GM18519 (cell line): ENCODE results near the gene ACP7.
"Not testable (repeated sequence)": the region's sequence is repeated elsewhere in the genome, so short reads cannot be mapped to it uniquely, and the experiment has no call there.

ENCODE experiments used
- ATAC-seq: cut with Tn5 transposase; IDR thresholded peaks from one replicate; pipeline ENCODE4 v1.9.1; 2021; ENCODE audit warnings: mild to moderate bottlenecking, moderate library complexity; ENCODE audit not compliant: unreplicated experiment, low FRiP score

ACP7 gene

DNA sequence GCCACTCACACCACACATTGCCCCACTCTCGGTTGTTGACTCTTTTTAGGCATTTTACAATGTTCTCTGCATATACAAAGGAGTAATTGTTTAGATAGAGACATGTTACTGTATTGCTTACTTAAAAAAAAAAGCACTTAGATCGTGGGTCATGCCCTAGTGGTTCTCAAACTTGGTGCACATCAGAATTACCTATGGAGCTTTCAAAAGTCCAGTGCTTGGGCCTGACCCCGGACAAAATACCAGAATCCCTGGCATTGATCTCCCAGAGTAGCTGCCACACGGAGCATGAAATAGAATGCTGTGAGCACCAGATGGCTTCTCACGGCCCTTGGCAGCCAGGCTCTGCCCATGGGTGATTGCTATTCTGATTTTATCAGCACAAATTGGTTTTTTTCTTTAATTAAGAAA, 20.0 kb downstream of the ACP7 start:
- no peak for ATAC-seq

DNA sequence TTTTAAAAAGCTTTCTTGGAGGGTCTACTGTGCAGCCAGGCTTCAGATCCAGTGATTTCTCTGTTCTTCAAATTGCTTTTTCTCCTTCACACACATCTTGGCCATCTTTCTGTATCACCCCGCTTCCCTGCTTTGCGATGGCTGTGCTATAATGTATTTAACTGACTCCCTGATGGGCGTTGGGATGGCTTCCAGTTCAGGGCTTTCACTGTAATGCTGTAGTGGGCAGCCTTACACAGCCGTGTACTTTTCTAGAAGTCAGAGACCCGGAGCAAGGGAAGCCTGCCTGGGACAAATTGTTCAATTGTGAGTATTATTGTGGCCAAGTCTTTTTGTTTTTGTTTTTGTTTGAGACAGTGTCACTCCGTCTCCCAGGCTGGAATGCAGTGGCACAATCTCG, 22.0 kb downstream of the ACP7 start:
- ATAC-seq: no peak

DNA sequence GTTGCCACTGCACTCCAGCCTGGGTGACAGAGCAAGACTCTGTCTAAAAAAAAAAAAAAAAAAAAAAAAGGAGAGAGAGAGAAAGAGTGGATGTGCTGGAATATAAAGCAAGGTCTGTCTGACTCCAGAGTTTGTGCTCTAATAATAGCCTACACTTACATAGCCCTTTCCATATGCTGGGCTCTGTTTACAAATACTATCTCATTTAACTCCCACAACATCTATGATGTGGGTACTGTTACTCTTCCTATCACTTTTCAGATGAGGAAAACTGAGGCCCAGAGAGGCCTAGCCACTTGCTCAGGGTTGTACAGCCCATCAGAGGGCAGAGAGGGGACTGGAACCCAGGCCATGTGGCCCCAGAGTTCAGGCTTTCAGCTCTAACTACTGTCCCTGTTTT, 25.5 kb downstream of the ACP7 start:
- no peak for ATAC-seq

DNA sequence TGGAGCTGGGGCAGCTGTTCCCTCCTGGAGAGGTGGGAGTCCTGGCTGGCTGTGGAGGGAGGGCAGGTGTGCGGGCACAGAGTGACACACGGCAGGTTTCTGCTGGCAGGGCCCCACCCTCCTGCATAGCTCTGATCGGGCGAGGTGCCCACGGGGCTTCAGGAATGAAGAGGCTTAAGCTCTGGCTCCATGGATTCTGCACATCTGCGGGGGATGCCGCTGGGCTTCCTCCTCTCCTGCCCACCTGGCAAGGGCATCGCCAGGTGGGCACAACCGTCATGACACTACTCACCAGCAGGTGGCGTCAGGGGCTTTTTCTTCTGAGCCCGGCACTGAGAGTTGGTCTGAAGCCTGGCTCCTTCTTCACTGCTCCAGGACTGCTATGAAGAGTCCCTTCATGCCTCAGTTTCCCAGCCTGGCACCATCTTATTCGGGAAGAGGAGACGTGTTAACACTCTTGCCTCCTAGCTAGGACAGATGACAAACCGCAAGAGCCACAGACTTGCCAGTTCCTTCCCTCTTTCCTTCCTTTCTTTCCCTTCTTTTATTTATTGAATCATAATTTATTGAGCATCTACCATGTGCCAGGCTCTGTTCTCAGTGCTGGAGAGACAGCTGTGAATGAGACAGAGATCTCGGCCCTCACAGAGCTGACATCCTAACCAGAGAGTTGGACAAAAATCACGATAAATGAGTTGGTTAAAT, 26.2 kb downstream of the ACP7 start:
- no peak for ATAC-seq

DNA sequence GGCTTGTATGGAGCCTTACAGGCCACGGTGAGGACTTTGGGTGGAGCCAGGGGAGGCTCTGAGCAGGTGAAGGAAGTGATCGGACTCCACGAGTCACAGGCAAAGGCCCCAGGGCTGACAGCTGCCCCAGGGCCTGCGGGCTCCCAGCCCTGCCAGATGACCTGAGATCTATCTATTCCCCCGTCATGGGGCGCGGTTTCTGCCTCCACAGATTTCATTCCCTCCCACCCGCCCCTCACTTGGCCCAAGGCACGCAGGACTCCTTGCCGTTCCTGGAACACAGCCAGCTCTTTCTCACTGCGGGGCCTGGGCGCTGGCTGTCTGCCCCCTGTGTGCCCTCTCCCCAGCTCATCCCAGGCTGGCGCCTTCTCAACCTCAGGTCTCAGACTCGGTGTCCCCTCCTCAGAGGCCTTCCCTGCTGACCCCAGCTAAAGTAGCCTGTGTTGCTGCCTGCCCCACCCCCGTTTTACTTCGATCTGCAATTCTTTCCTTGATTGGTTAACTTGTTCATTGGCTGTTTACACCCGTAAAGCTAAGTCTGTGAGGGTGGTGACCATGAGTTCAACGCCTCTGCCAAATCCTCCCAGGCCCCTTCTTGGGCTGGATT, 27.5 kb downstream of the ACP7 start:
- no peak for ATAC-seq

DNA sequence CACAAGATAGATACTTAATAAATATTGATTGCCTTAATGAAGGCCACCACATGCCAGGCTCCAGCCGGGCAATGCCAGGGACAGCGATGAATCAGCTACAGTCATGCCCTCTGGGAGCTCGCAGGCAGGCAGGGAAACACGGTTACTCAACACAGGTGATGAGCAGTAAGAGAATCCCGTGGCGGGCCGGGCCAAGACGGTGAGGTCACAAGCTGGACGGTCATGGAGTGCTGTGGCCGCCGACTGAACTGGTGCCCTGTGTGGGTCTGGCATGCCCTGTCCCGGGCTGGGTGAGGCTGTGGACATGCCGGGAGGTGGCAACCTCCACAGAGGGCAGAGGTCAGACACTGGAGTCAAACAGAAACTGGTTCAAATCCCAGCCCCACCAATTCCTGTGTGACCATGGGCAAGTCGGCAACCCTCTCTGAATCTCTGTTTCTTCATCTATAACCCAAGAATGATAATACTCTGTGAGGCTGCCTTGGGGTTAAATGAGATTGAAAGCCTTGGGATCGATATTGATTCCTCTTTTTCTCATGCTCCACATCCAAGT, 28.2 kb downstream of the ACP7 start:
- ATAC-seq: no peak

DNA sequence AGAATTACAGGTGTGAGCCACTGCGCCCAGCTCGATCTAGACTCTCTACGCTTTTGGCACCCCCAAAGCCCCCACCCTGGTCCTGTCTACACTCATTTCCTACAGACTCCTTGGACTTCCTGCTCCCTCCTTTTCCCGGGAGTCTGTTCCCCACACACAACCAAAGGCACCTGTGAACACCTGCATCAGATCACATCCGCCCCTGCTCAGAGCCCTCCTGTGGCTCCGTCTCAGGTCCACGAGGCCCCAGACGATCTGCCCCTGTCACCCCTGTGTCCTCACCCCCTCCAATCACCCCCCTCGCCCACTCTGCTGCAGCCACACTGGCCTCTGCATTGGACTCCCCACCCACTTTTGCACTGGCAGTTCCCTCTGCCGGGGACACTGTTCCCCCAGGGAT, 29.0 kb downstream of the ACP7 start:
- ATAC-seq: no peak

DNA sequence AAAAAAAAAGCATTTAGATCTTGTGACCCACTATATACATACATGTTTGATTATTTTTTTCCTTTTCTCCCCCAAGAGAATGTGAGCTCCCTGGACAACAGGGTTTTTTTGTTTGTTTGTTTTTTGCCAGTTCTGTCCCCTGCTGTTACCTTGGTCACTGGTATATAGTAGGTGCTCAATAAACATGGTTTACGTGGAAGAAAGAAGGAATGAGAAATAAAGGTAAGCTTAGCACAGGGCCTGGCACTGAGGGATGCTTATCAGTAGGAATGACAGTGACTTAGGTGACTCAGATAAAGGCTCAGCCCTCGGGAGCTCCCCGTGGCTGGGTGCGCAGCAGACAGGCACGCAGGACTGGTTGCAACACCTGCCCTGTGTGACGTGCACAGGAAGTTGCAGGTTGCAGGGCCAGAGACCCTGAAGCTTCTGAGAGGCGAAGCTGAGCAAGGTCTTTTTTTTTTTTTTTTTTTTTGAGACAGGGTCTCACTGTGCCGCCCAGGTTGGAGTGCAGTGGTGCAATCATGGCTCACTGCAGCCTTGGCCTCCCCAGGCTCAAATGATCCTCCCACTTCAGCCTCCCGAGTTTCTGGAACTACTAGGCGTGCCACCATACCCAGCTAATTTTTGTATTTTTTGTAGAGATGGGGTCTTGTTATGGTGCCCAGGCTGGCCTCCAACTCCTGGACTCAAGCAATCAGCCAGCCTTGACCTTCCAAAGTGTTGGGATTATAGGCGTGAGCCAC, 31.1 kb downstream of the ACP7 start:
- ATAC-seq: no peak

DNA sequence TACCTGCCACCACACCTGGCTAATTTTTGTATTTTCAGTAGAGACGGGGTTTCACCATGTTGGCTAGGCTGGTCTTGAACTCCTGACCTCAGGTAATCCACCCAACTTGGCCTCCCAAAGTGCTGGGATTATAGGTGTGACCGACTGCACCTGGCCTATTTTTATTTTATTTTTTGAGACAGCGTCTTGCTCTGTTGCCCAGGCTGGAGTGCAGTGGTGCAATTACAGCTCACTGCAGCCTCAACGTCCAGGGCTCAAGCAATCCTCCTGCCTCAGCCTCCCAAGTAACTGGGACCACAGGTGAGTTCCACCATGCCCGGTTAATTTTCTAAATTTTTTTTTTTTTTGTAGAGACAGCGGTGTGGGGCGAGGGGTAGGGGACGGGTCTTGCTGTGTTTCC, 32.9 kb downstream of the ACP7 start:
- not testable (repeated sequence) for ATAC-seq

DNA sequence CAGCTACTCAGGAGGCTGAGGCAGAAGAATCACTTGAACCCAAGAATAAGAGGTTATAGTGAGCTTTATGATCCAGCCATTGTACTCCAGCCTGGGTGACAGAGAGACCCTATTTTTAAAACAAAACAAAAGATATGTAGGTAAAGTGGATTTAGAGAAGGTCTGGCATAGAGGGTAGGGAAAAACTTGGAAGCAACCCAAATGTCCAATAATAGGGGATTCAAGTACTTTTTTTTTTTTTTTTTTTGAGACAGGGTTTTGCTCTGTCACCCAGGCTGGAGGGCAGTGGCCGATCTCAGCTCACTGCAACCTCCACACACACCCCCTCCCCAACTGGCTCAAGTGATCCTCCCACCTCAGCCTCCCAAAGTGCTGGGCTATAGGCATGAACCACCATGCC, 35.7 kb downstream of the ACP7 start:
- ATAC-seq: no peak

DNA sequence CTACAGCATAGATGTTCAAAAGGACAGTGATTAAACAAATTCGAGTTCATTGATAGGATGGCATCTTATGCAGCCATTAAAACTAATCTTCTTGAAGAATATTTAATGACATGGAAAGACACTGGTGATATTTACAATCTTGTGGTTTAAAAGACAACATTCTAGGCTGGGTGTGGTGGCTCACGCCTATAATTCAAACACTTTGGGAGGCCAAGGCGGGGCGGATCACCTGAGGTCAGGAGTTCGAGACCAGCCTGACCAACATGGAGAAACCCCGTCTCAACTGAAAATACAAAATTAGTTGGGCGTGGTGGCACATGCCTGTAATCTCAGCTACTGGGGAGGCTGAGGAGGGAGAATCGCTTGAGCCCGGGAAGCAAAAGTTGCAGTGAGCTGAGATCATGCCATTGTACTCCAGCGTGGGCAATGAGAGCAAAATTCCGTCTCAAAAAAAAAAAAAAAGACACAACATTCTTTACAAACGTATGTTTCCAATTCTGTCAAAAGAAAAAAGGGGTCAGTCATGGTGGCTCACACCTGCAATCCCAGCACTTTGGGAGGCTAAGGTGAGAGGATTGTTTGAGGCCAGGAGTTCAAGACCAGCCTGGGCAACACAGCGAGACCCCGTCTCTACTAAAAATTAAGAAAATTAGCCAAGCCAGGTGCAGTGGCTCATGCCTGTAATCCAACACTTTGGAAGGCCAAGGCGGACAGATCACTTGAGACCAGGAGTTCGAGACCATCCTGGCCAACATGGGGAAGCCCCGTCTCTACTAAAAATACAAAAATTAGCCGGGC, 39.0 kb downstream of the ACP7 start:
- no peak for ATAC-seq

DNA sequence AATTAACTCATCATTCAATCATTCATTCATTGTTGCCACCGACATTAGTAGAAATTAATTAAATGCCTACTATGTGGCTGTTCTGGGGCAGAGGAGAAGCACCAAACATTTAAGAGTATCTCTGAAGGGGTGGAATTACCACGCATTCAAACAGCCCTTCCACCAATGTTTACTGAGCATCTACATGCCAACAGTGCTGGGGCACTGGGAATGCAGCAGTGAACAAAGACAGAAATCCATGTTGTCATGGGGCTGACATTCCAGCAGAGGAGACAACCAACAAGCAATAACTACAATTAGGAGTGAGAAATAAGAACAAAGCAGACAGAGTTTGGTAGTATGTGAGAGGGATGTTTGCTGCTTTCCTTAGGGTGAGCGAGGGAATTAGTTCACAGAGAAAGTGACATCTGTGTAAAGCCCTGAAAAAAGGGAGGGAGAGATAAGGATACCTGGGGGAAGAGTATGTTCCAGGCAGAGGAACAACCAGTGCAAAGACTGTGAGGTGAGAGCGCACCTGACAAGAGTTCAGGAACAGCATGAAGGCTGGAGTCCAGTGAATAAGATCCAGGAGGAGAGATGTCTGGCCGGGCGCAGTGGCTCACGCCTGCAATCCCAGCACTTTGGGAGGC, 40.1 kb downstream of the ACP7 start:
- ATAC-seq: no peak

DNA sequence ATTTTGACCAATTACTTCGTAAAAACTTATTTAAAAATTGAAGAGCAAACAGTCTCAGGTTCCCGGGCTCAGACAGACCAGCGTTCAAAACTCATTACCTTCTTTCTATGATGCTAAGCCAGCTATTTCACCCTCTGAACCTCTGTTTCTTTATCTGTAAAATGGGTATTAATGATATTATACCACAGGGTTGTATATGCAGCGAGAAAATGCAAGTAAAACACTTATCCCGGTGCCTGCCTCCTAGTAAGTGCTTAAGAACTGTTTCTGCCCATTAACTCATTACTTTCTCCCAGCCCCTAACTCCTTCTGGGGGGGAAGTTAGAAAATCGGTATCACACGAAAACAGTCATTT, 41.0 kb downstream of the ACP7 start:
- no peak for ATAC-seq

DNA sequence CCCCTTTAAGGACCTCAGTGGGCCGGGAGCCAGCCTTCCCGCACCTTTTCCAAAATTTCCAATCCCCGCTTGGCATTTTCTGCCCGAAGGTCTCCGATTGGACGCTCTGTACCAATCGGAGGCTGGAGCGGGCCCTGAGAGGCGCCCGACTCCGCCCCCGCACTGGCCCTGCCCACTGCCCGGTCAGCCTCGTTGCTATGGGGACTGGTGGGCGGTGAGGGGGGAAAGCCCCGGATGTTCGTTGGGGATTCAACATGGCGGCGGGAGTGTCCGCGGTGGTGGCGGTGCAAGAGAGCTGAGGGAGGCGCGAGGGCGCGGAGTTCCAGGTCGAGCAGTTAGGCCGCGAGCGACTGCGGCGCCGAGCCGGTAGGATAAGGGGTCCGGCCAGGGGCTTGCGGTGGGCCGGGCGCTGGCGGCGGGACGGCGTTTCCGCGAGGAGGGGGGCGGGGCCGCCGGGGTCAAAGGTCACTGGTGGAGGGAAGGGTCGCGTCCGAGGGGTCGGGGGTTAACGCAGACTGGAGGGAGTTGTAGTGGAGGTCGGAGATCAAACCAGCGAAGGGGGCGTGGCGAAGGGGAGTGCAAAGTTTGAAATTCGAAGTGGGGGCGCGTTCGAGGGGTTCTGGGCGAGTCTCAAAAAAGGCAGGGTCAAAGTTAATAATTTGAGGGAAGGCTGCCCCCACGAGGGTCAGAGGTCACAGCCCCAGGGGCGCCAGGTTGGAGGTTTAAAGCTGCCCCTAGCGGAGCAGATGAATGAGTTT, 41.6 kb downstream of the ACP7 start, which contains the start of gene PAK4:
Gene PAK4 (plus strand): TSS at position 233 of the 758 bp plus-strand sequence. CDS start 43,768 bp downstream, outside the sequence.
- peak; percentile 66 for ATAC-seq

DNA sequence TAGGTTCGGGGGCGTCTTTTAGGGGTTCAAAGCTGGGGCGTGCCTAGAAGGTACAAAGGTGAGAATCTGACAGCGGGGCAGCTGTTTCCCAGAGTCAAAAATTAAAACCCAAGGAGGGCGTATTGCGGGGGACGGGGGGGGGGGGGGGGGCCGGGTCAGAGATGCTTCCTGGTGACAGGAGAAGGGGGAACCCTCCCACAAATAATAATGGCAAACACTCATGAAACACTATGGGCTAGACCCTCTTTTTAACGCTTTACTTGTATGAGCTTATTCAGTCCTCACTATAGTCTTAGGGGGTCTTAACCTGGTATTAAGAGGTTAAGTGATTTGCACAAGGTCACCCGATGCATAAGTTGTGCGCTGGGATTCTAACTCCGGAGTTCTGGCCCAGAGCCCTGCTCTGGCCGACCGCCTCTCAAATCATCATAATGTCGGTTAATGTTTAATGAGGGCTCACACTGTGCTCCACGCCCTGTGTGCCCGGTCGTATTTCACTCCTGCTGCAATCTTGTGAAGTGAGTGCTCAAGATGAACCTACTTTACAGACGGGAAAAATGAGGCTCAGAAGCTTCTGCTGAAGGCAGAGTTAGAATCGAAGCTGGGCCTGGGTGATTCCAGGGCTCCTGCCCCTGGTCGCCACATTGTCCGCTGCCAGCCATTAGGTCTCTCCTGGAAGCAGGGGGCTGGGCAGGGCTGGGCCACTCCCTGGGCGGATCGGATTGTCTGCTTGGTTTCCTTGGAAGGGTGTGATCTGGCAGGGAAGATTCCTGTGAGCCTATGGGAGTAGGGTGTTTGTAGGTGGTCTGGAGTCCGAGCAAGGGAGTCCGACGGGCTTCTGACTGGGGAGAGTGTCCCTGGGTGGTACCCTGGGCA, 42.4 kb downstream of the ACP7 start:
- ATAC-seq: no peak

DNA sequence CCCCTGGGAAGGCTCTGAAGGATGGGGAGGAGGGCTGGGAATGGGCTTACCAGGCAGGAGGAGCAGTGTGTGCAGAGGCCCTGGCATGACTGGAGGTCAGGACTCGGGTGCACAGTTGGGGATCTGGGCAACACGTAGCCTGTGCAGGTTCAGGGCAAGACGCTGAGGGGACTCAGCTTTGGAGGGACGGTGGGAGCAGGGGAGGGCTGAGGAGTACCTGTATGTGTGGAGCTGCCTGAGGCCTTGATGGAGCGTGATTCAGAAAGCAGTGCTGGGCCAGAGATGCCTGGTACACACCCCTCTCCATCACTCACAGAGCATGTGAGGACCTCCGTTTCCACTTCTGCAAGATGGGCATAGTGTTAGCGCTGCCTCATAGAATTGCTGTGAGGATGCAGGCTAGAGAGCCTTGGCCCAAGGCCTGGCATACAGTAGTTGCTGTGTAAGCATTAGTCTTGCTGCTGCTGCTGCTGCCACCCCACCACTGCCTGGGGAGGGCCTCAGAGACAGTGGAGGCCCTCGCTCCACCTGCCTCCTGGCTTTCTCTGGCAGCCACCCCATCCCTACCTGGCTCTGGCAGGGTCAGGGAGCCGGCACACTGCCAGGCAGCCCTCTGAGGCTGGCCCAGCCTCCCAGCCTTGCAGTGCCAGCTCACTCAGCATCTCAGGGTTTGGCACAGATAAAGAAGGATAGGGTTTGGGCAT, 43.8 kb downstream of the ACP7 start:
- ATAC-seq: no peak

DNA sequence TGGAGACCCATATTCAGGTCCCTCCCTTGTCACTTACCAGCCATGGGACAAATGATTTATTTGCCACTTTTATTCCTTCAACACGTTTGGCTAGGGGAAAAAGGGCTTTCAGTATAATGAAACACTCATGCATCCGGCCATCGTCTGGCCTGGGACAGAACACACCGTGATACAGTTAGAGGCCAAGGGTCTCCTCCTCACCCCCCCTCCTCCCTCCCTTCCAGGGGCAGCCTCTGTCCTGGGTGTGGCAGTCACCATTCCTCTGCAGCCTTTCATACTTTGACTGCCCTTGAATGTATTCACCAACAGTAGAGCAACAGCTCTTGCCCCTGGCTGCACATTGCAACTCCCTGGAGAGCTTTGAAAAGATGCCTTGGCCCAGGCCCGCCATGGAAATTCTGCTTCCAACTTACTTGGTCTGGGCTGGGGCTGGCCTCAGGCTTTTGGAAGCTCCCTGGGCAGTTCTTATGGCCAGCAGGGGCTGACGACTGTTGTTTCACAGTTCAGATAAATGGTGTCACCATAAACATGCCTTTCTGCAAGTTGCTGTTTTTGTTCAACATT, 44.4 kb downstream of the ACP7 start:
- no peak for ATAC-seq

DNA sequence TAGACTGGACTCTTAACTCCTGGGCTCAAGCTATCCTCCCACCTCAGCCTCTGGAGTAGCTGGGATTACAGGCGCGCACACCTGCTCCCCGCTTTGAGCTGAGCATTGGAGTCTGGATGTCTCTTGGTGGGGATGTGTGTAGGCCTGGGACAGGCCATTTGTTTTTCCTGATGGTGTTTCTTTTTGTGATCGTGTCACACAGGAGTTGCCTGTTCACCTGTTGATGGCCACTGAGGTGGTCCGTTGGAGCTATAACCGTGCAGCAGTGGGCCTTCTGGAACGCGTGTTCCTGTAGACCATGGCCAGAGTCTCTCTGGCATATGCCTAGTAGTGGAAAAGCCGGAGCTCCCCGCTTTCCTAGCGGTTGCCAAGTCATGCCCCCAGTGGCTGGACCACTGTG, 44.9 kb downstream of the ACP7 start:
- ATAC-seq: no peak
